AG09309 (cell line): ENCODE measurements around the gene CLDN6.

Source experiments
- DNase-seq: peaks from one replicate; pipeline ENCODE4 v3.0.0-alpha.2; 2010; ENCODE audit warnings: low read depth
- H3K4me3 ChIP-seq: 2 replicates; pipeline ENCODE4 v1.5.1; 2011; ENCODE audit warnings: mild to moderate bottlenecking, low read depth, low read length, moderate library complexity; ENCODE audit not compliant: control insufficient read depth
- CTCF ChIP-seq: IDR thresholded peaks from 2 replicates; pipeline ENCODE4 v1.5.1; 2011; ENCODE audit warnings: mild to moderate bottlenecking, low read depth, low read length, inconsistent platforms; ENCODE audit not compliant: insufficient read depth, control insufficient read depth; ENCODE audit errors: missing control alignments

The CLDN6 gene

GRCh38 chr16:2986623-2987188 lies 31.3 kb downstream of the CLDN6 start:
- no peak for DNase-seq
- no peak overlapping the region for H3K4me3 ChIP-seq
- TF ChIP-seq CTCF, result no peak

DNA sequence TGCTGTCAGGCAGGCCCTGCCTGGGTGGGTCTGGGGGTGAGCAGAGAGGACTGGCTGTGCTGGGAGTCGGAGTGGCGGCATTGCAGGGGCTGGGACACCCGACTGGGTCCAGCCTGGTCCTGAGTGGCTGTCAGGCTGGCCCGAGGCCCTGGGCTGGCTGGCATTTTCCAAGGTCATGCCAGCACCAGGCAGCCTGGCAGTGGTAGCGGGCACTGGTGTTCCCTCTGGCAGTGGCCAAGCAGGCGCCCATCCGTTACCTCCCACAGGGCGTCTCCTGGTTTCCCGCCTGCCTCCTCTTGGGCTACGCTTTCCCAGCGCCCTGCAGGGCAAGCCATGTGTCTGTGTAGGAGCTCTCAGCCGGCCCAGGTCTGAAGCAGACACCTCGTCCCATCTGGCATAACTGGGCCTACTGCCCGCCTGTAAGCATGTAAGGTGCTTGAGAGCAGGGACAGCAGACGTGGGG lies 32.1 kb downstream of the CLDN6 start:
- H3K4me3 ChIP-seq, result no peak overlapping the region
- no peak for TF ChIP-seq CTCF
- no peak for DNase-seq

DNA sequence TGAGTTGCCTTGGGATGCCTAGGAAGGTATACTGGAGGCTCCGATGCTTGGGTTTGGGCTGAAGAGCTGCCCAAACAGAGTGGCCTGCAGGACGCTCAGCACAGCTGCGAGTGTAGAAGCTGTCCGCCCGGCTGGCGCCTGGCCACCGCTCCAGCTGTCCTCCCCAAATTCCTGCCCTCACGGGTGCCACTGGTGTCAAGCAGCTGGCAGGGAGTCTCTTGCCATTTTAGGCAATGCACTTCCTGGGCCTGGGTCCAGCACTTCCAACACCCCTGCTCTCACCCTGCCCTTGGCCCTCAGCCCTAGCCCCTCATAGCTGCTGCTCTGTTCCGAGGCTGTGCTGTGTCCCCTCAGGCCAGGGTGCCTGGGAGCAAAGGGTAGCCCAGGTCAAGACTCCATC lies 32.5 kb downstream of the CLDN6 start:
- no peak for DNase-seq
- H3K4me3 ChIP-seq, result no peak overlapping the region
- TF ChIP-seq CTCF, result no peak

- DNase-seq, result no peak
- H3K4me3 ChIP-seq, result peak overlapping the region; percentile 24
- TF ChIP-seq CTCF, result peak; percentile 49
Measured at GRCh38 chr16:2983706-2984136, 34.3 kb downstream of the CLDN6 start.

DNA sequence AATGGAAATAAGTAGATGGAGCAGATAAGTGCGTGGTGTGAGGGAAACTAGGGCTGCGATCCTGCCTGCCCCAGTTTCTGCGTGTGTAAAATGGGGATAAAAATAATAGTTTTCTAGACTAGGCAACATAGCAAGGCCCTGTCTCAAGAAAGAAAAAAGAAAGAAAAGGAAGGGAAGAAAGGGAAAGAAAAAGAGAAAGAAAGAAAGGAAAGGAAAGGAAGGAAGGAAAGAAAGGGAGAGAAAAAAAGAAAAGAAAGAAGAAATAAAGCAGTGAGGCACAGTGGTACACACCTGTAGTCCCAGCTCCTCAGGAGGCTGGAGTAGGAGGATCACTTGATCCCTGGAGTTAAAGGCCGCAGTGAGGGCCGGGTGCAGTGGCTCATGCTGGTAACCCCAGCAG lies 35.6 kb downstream of the CLDN6 start:
- no peak for DNase-seq
- H3K4me3 ChIP-seq, result no peak overlapping the region
- TF ChIP-seq CTCF, result no peak

DNA sequence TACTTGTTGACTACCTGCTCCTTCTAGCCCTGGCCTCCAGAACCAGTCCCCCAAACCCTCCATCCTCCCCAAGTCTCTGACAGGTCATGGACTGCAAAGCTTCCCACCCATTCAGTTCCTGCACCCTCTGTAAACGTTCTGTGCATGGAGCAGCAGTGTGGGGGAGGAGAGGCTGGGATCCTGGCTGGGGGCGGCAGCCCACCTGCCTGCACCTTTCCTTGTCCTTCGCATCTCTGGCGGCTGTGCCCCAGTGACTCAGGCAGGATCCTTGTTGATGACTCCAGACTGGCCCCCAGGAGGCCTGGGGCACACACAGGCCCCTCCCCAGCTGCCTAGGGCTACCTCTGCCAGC lies 36.1 kb downstream of the CLDN6 start:
- H3K4me3 ChIP-seq, result no peak overlapping the region
- no peak for TF ChIP-seq CTCF
- DNase-seq, result no peak

GRCh38 chr16:2981177-2981898 lies 36.6 kb downstream of the CLDN6 start:
- DNase-seq, result no peak
- no peak for TF ChIP-seq CTCF
- H3K4me3 ChIP-seq, result no peak overlapping the region; the same call in 1 of the 2 replicates
